ENCODE results near the gene P3H2.
"Not testable (repeated sequence)": the region's sequence is repeated elsewhere in the genome, so short reads cannot be mapped to it uniquely, and the experiment has no call there.

Gene P3H2

GRCh38 chr3:190120269-190121060, at the start of gene P3H2:
Gene P3H2 (minus strand): TSS chr3:190120897. CDS start chr3:190120731, 166 bp downstream.
- peak; percentile 74 for DNase-seq (ENCODE audit: low read depth)

- no peak for DNase-seq (ENCODE audit: low read depth)
These were observed 49.2 kb upstream of the P3H2 start for GRCh38 chr3:190169877-190170276.

GRCh38 chr3:190169243-190169642, 48.5 kb upstream of the P3H2 start:
- no peak for DNase-seq (ENCODE audit: low read depth)

- no peak for DNase-seq (ENCODE audit: low read depth)
These were observed 47.4 kb upstream of the P3H2 start for GRCh38 chr3:190167936-190168680.

GRCh38 chr3:190166948-190167347, 46.3 kb upstream of the P3H2 start:
- no peak for DNase-seq (ENCODE audit: low read depth)

GRCh38 chr3:190165253-190165652, 44.6 kb upstream of the P3H2 start:
- DNase-seq (ENCODE audit: low read depth): no peak

- not testable (repeated sequence) for DNase-seq (ENCODE audit: low read depth)
These were observed 41.3 kb upstream of the P3H2 start for GRCh38 chr3:190162013-190162412.

GRCh38 chr3:190159902-190160435, 39.3 kb upstream of the P3H2 start:
- no peak for DNase-seq (ENCODE audit: low read depth)

- no peak for DNase-seq (ENCODE audit: low read depth)
These were observed 37.6 kb upstream of the P3H2 start for GRCh38 chr3:190158261-190158660.

- DNase-seq (ENCODE audit: low read depth): no peak
These were observed 35.1 kb upstream of the P3H2 start for GRCh38 chr3:190155752-190156151.

- DNase-seq (ENCODE audit: low read depth): no peak
These were observed 30.0 kb upstream of the P3H2 start for GRCh38 chr3:190150681-190151080.

- DNase-seq (ENCODE audit: low read depth): not testable (repeated sequence)
These were observed 29.3 kb upstream of the P3H2 start for GRCh38 chr3:190149830-190150619.

- not testable (repeated sequence) for DNase-seq (ENCODE audit: low read depth)
These were observed 24.1 kb upstream of the P3H2 start for GRCh38 chr3:190144793-190145192.

- DNase-seq (ENCODE audit: low read depth): no peak
These were observed 21.3 kb upstream of the P3H2 start for GRCh38 chr3:190142041-190142440.

GRCh38 chr3:190139365-190139764, 18.7 kb upstream of the P3H2 start:
- DNase-seq (ENCODE audit: low read depth): no peak

- no peak for DNase-seq (ENCODE audit: low read depth)
These were observed 11.7 kb upstream of the P3H2 start for GRCh38 chr3:190132371-190132770.

- DNase-seq (ENCODE audit: low read depth): no peak
These were observed 10.6 kb upstream of the P3H2 start for GRCh38 chr3:190131329-190131728.

GRCh38 chr3:190130696-190131095, 10.0 kb upstream of the P3H2 start:
- no peak for DNase-seq (ENCODE audit: low read depth)

- DNase-seq (ENCODE audit: low read depth): no peak
These were observed 9.3 kb upstream of the P3H2 start for GRCh38 chr3:190130037-190130436.

GRCh38 chr3:190127797-190128196, 7.1 kb upstream of the P3H2 start:
- DNase-seq (ENCODE audit: low read depth): no peak

- DNase-seq (ENCODE audit: low read depth): no peak
These were observed 6.5 kb upstream of the P3H2 start for GRCh38 chr3:190127195-190127594.

GRCh38 chr3:190125436-190126068, 4.9 kb upstream of the P3H2 start:
- DNase-seq (ENCODE audit: low read depth): no peak
